GM23248 (cell line): ENCODE measurements around the gene LGALS3BP. TPM values are rescaled to one million over a fixed set of nuclear protein-coding genes. Genes with fewer than 3 reads are reported as not detected.
A peak's percentile ranks its signal among the peaks of the same experiment; 100 is the strongest.

Source experiments
- DNase-seq: peaks from one replicate; pipeline ENCODE4 v3.0.0-alpha.2; 2015
- H2AFZ ChIP-seq: fragments of 200-600 bp; sonication (generic); 2 replicates; pipeline ENCODE4 v1.6.1; 2016; ENCODE audit warnings: antibody characterized with exemption
- H3F3A ChIP-seq: fragments of 200-600 bp; sonication (generic); 2 replicates; pipeline ENCODE4 v1.6.1; 2016; ENCODE audit warnings: mild to moderate bottlenecking, antibody characterized with exemption, mixed run types; ENCODE audit not compliant: insufficient read depth
- H3K27ac ChIP-seq: fragments of 200-600 bp; sonication (generic); 2 replicates; pipeline ENCODE4 v1.5.1; 2016; ENCODE audit warnings: mild to moderate bottlenecking
- H3K27me3 ChIP-seq: fragments of 200-600 bp; sonication (generic); replicated peaks from 2 replicates; pipeline ENCODE4 v1.6.1; 2016; ENCODE audit warnings: mild to moderate bottlenecking; ENCODE audit not compliant: insufficient read depth
- H3K36me3 ChIP-seq: fragments of 200-600 bp; sonication (generic); 2 replicates; pipeline ENCODE4 v1.6.1; 2016; ENCODE audit warnings: low read depth, mild to moderate bottlenecking
- H3K4me1 ChIP-seq: fragments of 200-600 bp; sonication (generic); 2 replicates; pipeline ENCODE4 v1.6.1; 2016; ENCODE audit warnings: mild to moderate bottlenecking; ENCODE audit not compliant: insufficient read depth
- H3K4me2 ChIP-seq: fragments of 200-600 bp; sonication (generic); one replicate; pipeline ENCODE4 v1.6.1; 2016; ENCODE audit warnings: mild to moderate bottlenecking; ENCODE audit not compliant: unreplicated experiment
- H3K4me3 ChIP-seq: fragments of 200-600 bp; sonication (generic); 2 replicates; pipeline ENCODE4 v1.5.1; 2016; ENCODE audit warnings: mild to moderate bottlenecking
- H3K79me2 ChIP-seq: fragments of 200-600 bp; sonication (generic); 2 replicates; pipeline ENCODE4 v1.6.1; 2016; ENCODE audit warnings: mild to moderate bottlenecking; ENCODE audit not compliant: insufficient read depth
- H3K9ac ChIP-seq: fragments of 200-600 bp; sonication (generic); 2 replicates; pipeline ENCODE4 v1.6.1; 2016; ENCODE audit warnings: mild to moderate bottlenecking
- H3K9me2 ChIP-seq: fragments of 200-600 bp; sonication (generic); 2 replicates; pipeline ENCODE4 v1.6.1; 2016; ENCODE audit warnings: mixed run types, mild to moderate bottlenecking, moderate library complexity; ENCODE audit not compliant: insufficient read depth
- H3K9me3 ChIP-seq: fragments of 200-600 bp; sonication (generic); one replicate; pipeline ENCODE4 v1.6.1; 2017; ENCODE audit warnings: low read depth
- H4K20me1 ChIP-seq: fragments of 200-600 bp; sonication (generic); 2 replicates; pipeline ENCODE4 v1.6.0; 2016; ENCODE audit not compliant: insufficient read depth
- EZH2 ChIP-seq: fragments of 200-600 bp; sonication (generic); IDR thresholded peaks from 2 replicates; pipeline ENCODE4 v1.6.1; 2018; ENCODE audit warnings: antibody characterized with exemption, mild to moderate bottlenecking; ENCODE audit not compliant: insufficient read depth, poor library complexity, severe bottlenecking
- EZH2phosphoT487 ChIP-seq: fragments of 200-600 bp; sonication (generic); IDR thresholded peaks from 2 replicates; pipeline ENCODE4 v1.6.1; 2018; ENCODE audit warnings: antibody characterized with exemption, moderate library complexity, mild to moderate bottlenecking, low read depth; ENCODE audit not compliant: insufficient read depth
- WGBS, 2 experiments: methylation state at CpG; one replicate each; pipeline ENCODE4 v1.1.6; 2015 to 2017; ENCODE audit warnings: low lambda C conversion rate in 2 of 2, low coverage in 1 of 2; ENCODE audit errors: missing lambda C conversion rate in 2 of 2; 5-methylcytosine and 5-hydroxymethylcytosine counted together
- in situ Hi-C: fragments of 300-500 bp; cut with MboI; formaldehyde crosslinking; loops from 2 replicates; pipeline ENCODE4 v1.15.0; 2020
- polyA plus RNA-seq: library from polyadenylated mRNA; unstranded; fragments of >200 nt; fragmentation: Nextera tagmentation; extraction: Ambion mirVana; gene quantifications from 2 replicates; pipeline ENCODE4 v1.2.1, GENCODE V29; 2016
- total RNA-seq: library from RNA; depleted of rRNA; stranded (reverse); fragments of >200 nt; shearing (Covaris generic); gene quantifications from 2 replicates; pipeline ENCODE4 v1.2.3, GENCODE V29; 2014

The LGALS3BP gene
- total and polyA plus RNA-seq, 2 experiments from 2014 or later = 8.6 to 8.8 TPM

- no peaks in the 10 kb centered on the region for H3K79me2 ChIP-seq
- peak overlapping the region; percentile 53 for H3K9ac ChIP-seq
- no peaks in the 10 kb centered on the region for H3K27me3 ChIP-seq
- H2AFZ ChIP-seq = no peak overlapping the region
- no peaks in the 10 kb centered on the region for H4K20me1 ChIP-seq
- in situ Hi-C loops = no loop called here
- H3K9me3 ChIP-seq = no peaks in the 10 kb centered on the region
- peaks cover 19% of the 10 kb centered on the region for H3K4me1 ChIP-seq
- H3F3A ChIP-seq = 0 out of 2 replicates have a peak, but pooled peaks cover 5% of the 10 kb centered on the region
- no peak overlapping the region for H3K27ac ChIP-seq
- no peak for TF ChIP-seq EZH2phosphoT487
- DNase-seq = peak; percentile 37
- 19 to 33% methylated on average over 2 of the region's 2 CpGs for WGBS, 2 experiments
- H3K4me3 ChIP-seq = no peak overlapping the region
- H3K36me3 ChIP-seq = no peaks in the 10 kb centered on the region
- no peaks in the 10 kb centered on the region for H3K9me2 ChIP-seq
- H3K4me2 ChIP-seq = no peak overlapping the region
Observed at GRCh38 chr17:79020631-79021301, 41.0 kb upstream of the LGALS3BP start.

- H3K9me2 ChIP-seq = no peaks in the 10 kb centered on the region
- H3K4me2 ChIP-seq = no peak overlapping the region
- no peaks in the 10 kb centered on the region for H3K27me3 ChIP-seq
- 0 out of 2 replicates have a peak, but pooled peaks cover 5% of the 10 kb centered on the region for H3F3A ChIP-seq
- peak; percentile 88 for DNase-seq
- no peaks in the 10 kb centered on the region for H4K20me1 ChIP-seq
- no peak overlapping the region for H3K4me3 ChIP-seq
- TF ChIP-seq EZH2 = no peak
- TF ChIP-seq EZH2phosphoT487 = no peak
- peak overlapping the region; percentile 53 for H3K9ac ChIP-seq
- no peaks in the 10 kb centered on the region for H3K79me2 ChIP-seq
- WGBS, 2 experiments = 12 to 14% methylated on average over 19 of the region's 19 CpGs
- no peak overlapping the region for H3K27ac ChIP-seq
- H3K36me3 ChIP-seq = no peaks in the 10 kb centered on the region
- H3K9me3 ChIP-seq = peaks cover 3% of the 10 kb centered on the region
- in situ Hi-C loops = no loop called here
- peaks cover 14% of the 10 kb centered on the region for H3K4me1 ChIP-seq
- peak overlapping the region; percentile 56 for H2AFZ ChIP-seq
Observed at GRCh38 chr17:79019632-79020584, 40.2 kb upstream of the LGALS3BP start.

- H3K4me1 ChIP-seq = peaks cover 10% of the 10 kb centered on the region; the same call in 1 of the 2 replicates
- 100% methylated on average over 2 of the region's 2 CpGs for WGBS, 2 experiments
- H4K20me1 ChIP-seq = no peaks in the 10 kb centered on the region
- H3K27me3 ChIP-seq = no peaks in the 10 kb centered on the region
- in situ Hi-C loops = no loop called here
- no peak overlapping the region for H2AFZ ChIP-seq
- no peaks in the 10 kb centered on the region for H3K79me2 ChIP-seq
- TF ChIP-seq EZH2phosphoT487 (no peak), EZH2 (no peak)
- no peaks in the 10 kb centered on the region for H3K9me2 ChIP-seq
- H3K4me3 ChIP-seq = no peak overlapping the region
- H3K27ac ChIP-seq = no peak overlapping the region
- no peak overlapping the region for H3K9ac ChIP-seq
- H3F3A ChIP-seq = 0 out of 2 replicates have a peak, but pooled peaks cover 5% of the 10 kb centered on the region
- no peak overlapping the region for H3K4me2 ChIP-seq
- DNase-seq = no peak
- H3K36me3 ChIP-seq = no peaks in the 10 kb centered on the region
- peaks cover 3% of the 10 kb centered on the region for H3K9me3 ChIP-seq
Observed at GRCh38 chr17:79019261-79019631, 39.5 kb upstream of the LGALS3BP start.

GRCh38 chr17:79018370-79018695 is 38.6 kb upstream of the LGALS3BP start:
- Histone ChIP-seq H3K79me2 (no peaks in the 10 kb centered on the region), H3K27ac (no peak overlapping the region), H3K9me2 (no peaks in the 10 kb centered on the region), H3K36me3 (no peaks in the 10 kb centered on the region), H3K9me3 (peaks cover 3% of the 10 kb centered on the region), H3K4me1 (peaks cover 10% of the 10 kb centered on the region; the same call in 1 of the 2 replicates), H3K9ac (no peak overlapping the region), H4K20me1 (no peaks in the 10 kb centered on the region), H3F3A (0 out of 2 replicates have a peak, but pooled peaks cover 5% of the 10 kb centered on the region), H3K4me2 (no peak overlapping the region), H3K4me3 (no peak overlapping the region), H2AFZ (no peak overlapping the region), H3K27me3 (no peaks in the 10 kb centered on the region)
- TF ChIP-seq EZH2phosphoT487 (no peak), EZH2 (no peak)
- WGBS, 2 experiments = 81 to 82% methylated on average over 3 of the region's 3 CpGs
- in situ Hi-C loops = no loop called here
- DNase-seq = no peak
